Lower lobe of right lung (tissue), 2 donors: Measurements from ENCODE around the gene MYLK2. TPM values are rescaled to one million over a fixed set of nuclear protein-coding genes. Genes with fewer than 3 reads are reported as not detected.

Source experiments
- ATAC-seq, 2 donors: fragments of 200-7000 bp; cut with Tn5 transposase; one replicate each; pipeline ENCODE4 v1.9.1; 2020 to 2022; ENCODE audit warnings: mild to moderate bottlenecking in 2 of 2, moderate library complexity in 2 of 2
- DNase-seq: peaks from one replicate; pipeline ENCODE4 v3.0.0-alpha.2; 2020
- H3K27ac ChIP-seq: fragments of 200-600 bp; one replicate; pipeline ENCODE4 v1.8.0; 2022
- H3K27me3 ChIP-seq: fragments of 200-600 bp; one replicate; pipeline ENCODE4 v1.8.0; 2022; ENCODE audit warnings: low read depth
- H3K36me3 ChIP-seq: fragments of 200-600 bp; one replicate; pipeline ENCODE4 v1.8.0; 2022; ENCODE audit warnings: mild to moderate bottlenecking
- H3K4me1 ChIP-seq: fragments of 200-600 bp; one replicate; pipeline ENCODE4 v1.8.0; 2022
- H3K4me3 ChIP-seq: fragments of 200-600 bp; one replicate; pipeline ENCODE4 v1.8.0; 2022; ENCODE audit warnings: mild to moderate bottlenecking
- H3K9me3 ChIP-seq: fragments of 200-600 bp; one replicate; pipeline ENCODE4 v1.8.0; 2022
- CTCF ChIP-seq: fragments of 200-600 bp; IDR thresholded peaks from one replicate; pipeline ENCODE4 v1.8.0; 2022; ENCODE audit warnings: antibody characterized with exemption, mild to moderate bottlenecking
- intact Hi-C: fragments of 100-400 bp; cut with DNase I; formaldehyde crosslinking; loops from one replicate; pipeline ENCODE4 v1.11.0; 2022
- total RNA-seq: library from RNA; stranded (reverse); fragmentation: NEBNext Ultra II Directional; extraction: Animal tissue kit (Norgen Biotek cat#: 25700); gene quantifications from one replicate; pipeline ENCODE4 v1.2.1, GENCODE V29; 2021
- donor health status: DM: no; HTN: yes; CAD: no; lungs with severe emphysema.

The MYLK2 gene
- total RNA-seq, 1 donor from 2014 or later, result not detected

- H3K27ac ChIP-seq, result peak overlapping the region; percentile 46
- intact Hi-C loops, result no loop called here
- peaks cover 22% of the 10 kb centered on the region for H3K4me1 ChIP-seq
- no peak overlapping the region for H3K4me3 ChIP-seq
- no peak for DNase-seq
- no peaks in the 10 kb centered on the region for H3K9me3 ChIP-seq
- peak; percentile 67 to 82 for ATAC-seq
- TF ChIP-seq CTCF, result no peak
- no peaks in the 10 kb centered on the region for H3K27me3 ChIP-seq
- H3K36me3 ChIP-seq, result no peaks in the 10 kb centered on the region
These were observed 3.6 kb upstream of the MYLK2 start for GRCh38 chr20:31815408-31816188.

GRCh38 chr20:31816221-31816620 lies 2.9 kb upstream of the MYLK2 start:
- Histone ChIP-seq H3K36me3 (no peaks in the 10 kb centered on the region), H3K4me1 (peaks cover 18% of the 10 kb centered on the region), H3K9me3 (no peaks in the 10 kb centered on the region), H3K27ac (no peak overlapping the region), H3K27me3 (no peaks in the 10 kb centered on the region), H3K4me3 (no peak overlapping the region)
- ATAC-seq (no peak), DNase-seq (no peak)
- no peak for TF ChIP-seq CTCF
- intact Hi-C loops, result no loop called here

- H3K4me3 ChIP-seq, result no peak overlapping the region
- no peaks in the 10 kb centered on the region for H3K27me3 ChIP-seq
- peaks cover 13% of the 10 kb centered on the region for H3K4me1 ChIP-seq
- no peak for TF ChIP-seq CTCF
- H3K27ac ChIP-seq, result no peak overlapping the region
- no peaks in the 10 kb centered on the region for H3K9me3 ChIP-seq
- H3K36me3 ChIP-seq, result no peaks in the 10 kb centered on the region
- intact Hi-C loops, result no loop called here
- DNase-seq, result no peak
- ATAC-seq, result no peak
These were observed 1.7 kb upstream of the MYLK2 start for GRCh38 chr20:31817461-31817860.

- Histone ChIP-seq H3K36me3 (no peaks in the 10 kb centered on the region), H3K27me3 (no peaks in the 10 kb centered on the region), H3K4me1 (peaks cover 22% of the 10 kb centered on the region), H3K9me3 (no peaks in the 10 kb centered on the region), H3K27ac (no peak overlapping the region), H3K4me3 (no peak overlapping the region)
- DNase-seq (no peak), ATAC-seq (no peak)
- TF ChIP-seq CTCF, result no peak
- intact Hi-C loops, result no loop called here
These were observed 714 bp upstream of the MYLK2 start for GRCh38 chr20:31818376-31818908.

- H3K9me3 ChIP-seq, result no peaks in the 10 kb centered on the region
- H3K36me3 ChIP-seq, result no peaks in the 10 kb centered on the region
- H3K4me1 ChIP-seq, result peaks cover 18% of the 10 kb centered on the region
- H3K27ac ChIP-seq, result no peak overlapping the region
- no peak for DNase-seq
- H3K4me3 ChIP-seq, result no peak overlapping the region
- intact Hi-C loops, result no loop called here
- no peaks in the 10 kb centered on the region for H3K27me3 ChIP-seq
- no peak for TF ChIP-seq CTCF
- ATAC-seq, result no peak
These were observed 1.1 kb downstream of the MYLK2 start for GRCh38 chr20:31820228-31820627.
